ENCODE results near the gene PTPN23.

GRCh38 chr3:47420044-47420430 lies 39.2 kb downstream of the PTPN23 start:
- TF ChIP-seq POLR2AphosphoS5 (IDR thresholded peaks at IDR 0.05) = no peak
- TF ChIP-seq POLR2A (IDR thresholded peaks at IDR 0.05) = no peak

Data from spleen (tissue), 3 donors.